IMR-90 (cell line): ENCODE data around the gene HIGD1C.

Experiments
- MAFK ChIP-seq: IDR thresholded peaks from 2 replicates; pipeline ENCODE4 v1.6.1; 2012; ENCODE audit warnings: low read depth, low read length, improper control_type of control experiment
- RAD21 ChIP-seq: IDR thresholded peaks from 2 replicates; pipeline ENCODE4 v1.6.1; 2012; ENCODE audit warnings: low read length, improper control_type of control experiment
- RCOR1 ChIP-seq: IDR thresholded peaks from 2 replicates; pipeline ENCODE4 v1.6.1; 2012; ENCODE audit warnings: mild to moderate bottlenecking, low read length, improper control_type of control experiment; ENCODE audit not compliant: insufficient replicate concordance
- TF ChIP-seq, protein P1 (sequence below): conservative IDR thresholded peaks from 2 replicates; pipeline ENCODE4 v1.5.1; 2012; ENCODE audit warnings: mild to moderate bottlenecking, low read depth, low read length, improper control_type of control experiment

DNA sequence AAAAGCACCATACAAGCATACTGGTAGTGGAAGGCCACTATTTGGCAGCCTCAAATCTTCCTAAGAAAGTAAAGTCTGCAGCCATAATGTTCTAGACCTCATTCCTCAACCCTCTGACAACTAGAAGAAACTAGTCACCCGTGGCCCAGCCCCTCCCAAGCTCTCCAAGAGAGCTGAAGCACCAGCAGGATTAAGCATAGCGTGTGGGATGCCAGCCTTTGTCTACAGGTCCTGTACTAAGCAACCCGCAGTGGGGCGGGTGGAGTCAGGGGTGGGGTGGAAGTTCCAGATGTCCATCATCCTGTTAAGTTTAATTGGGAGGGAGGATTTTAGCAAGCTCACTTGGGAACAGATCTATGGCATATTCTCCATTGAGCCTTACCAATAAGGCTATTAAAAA, 59.6 kb downstream of the HIGD1C start:
- TF ChIP-seq, protein P1, sequence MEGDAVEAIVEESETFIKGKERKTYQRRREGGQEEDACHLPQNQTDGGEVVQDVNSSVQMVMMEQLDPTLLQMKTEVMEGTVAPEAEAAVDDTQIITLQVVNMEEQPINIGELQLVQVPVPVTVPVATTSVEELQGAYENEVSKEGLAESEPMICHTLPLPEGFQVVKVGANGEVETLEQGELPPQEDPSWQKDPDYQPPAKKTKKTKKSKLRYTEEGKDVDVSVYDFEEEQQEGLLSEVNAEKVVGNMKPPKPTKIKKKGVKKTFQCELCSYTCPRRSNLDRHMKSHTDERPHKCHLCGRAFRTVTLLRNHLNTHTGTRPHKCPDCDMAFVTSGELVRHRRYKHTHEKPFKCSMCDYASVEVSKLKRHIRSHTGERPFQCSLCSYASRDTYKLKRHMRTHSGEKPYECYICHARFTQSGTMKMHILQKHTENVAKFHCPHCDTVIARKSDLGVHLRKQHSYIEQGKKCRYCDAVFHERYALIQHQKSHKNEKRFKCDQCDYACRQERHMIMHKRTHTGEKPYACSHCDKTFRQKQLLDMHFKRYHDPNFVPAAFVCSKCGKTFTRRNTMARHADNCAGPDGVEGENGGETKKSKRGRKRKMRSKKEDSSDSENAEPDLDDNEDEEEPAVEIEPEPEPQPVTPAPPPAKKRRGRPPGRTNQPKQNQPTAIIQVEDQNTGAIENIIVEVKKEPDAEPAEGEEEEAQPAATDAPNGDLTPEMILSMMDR = no peak
- TF ChIP-seq RAD21 (no peak), RCOR1 (no peak), MAFK (no peak)
